ENCODE measurements around the gene UBQLNL. TPM values are rescaled to one million over a fixed set of nuclear protein-coding genes. Genes with fewer than 3 reads are reported as not detected.

Gene UBQLNL
- polyA plus RNA-seq, 1 of the 3 experiments (the other 2 are of a cell fraction), result 0.03 TPM

- 8% methylated on average over 2 of the region's 3 CpGs for WGBS (ENCODE audit: low lambda C conversion rate)
- TF ChIP-seq ZBTB33 (IDR thresholded peaks at IDR 0.05; ENCODE audit: borderline replicate concordance, low read depth) (no peak), RAD21 (IDR thresholded peaks at IDR 0.05; ENCODE audit: low read length) (no peak), MEF2A (IDR thresholded peaks at IDR 0.05; ENCODE audit: borderline replicate concordance, low read depth) (no peak), PBX3 (IDR thresholded peaks at IDR 0.05) (no peak), FOXJ3 (CRISPR knock-in tag; IDR thresholded peaks at IDR 0.05) (no peak), EZH2phosphoT487 (IDR thresholded peaks at IDR 0.05; ENCODE audit: borderline replicate concordance, low read depth) (no peak), USF1 (IDR thresholded peaks at IDR 0.05; ENCODE audit: borderline replicate concordance, low read depth) (no peak), POLR2AphosphoS5 (IDR thresholded peaks at IDR 0.05; ENCODE audit: low read depth, low read length) (no peak), RXRA (IDR thresholded peaks at IDR 0.05; ENCODE audit: borderline replicate concordance, low read depth) (no peak), CTCF (IDR thresholded peaks at IDR 0.05) (no peak), TEAD4 (IDR thresholded peaks at IDR 0.05; ENCODE audit: borderline replicate concordance, insufficient read depth) (no peak), FOXM1 (IDR thresholded peaks at IDR 0.05; ENCODE audit: low read depth) (no peak)
- no peak for DNase-seq
- H3F3A ChIP-seq (replicated peaks; ENCODE audit: insufficient read depth), result no peaks in the 10 kb centered on the region
- ChIA-PET POLR2A (no interaction called here), CTCF (interaction anchor here (1.0 kb wide), 1 partner anchor 81 kb away, joined by 3 read pairs; no protein-coding TSS in a partner anchor)
- no peak overlapping the region for H3K9ac ChIP-seq
- no peaks in the 10 kb centered on the region for H3K36me3 ChIP-seq (replicated peaks in 1 of 2; ENCODE audit: control insufficient read depth in 1 of 2, insufficient read depth in 2 of 2, low read length in 1 of 2)
- no peaks in the 10 kb centered on the region for H3K9me3 ChIP-seq
- H3K4me2 ChIP-seq, result no peak overlapping the region
- peaks cover 16% of the 10 kb centered on the region; the same call in 1 of the 2 replicates for H3K27me3 ChIP-seq (ENCODE audit: insufficient read depth)
- no peaks in the 10 kb centered on the region for H3K9me2 ChIP-seq
- no peak overlapping the region for H3K4me3 ChIP-seq (ENCODE audit: low read depth in 2 of 2, low read length in 1 of 2)
- no peaks in the 10 kb centered on the region for H4K20me1 ChIP-seq (ENCODE audit: insufficient read depth)
- H2AFZ ChIP-seq (ENCODE audit: low read depth), result no peak overlapping the region
- no peak overlapping the region for H3K27ac ChIP-seq (ENCODE audit: low read depth in 2 of 2, low read length in 1 of 2)
- no peaks in the 10 kb centered on the region; the same call in 1 of the 2 replicates for H3K79me2 ChIP-seq (ENCODE audit: insufficient read depth)
- H3K4me1 ChIP-seq (ENCODE audit: control insufficient read depth in 1 of 2, insufficient read depth in 2 of 2, low read depth in 1 of 2, low read length in 1 of 2), result no peaks in the 10 kb centered on the region
These were observed 40.2 kb upstream of the UBQLNL start for GRCh38 chr11:5556596-5557188.

Measured in SK-N-SH (cell line).